C4-2B (cell line): ENCODE data around the gene SLC7A10.

Experiments
- H3K27ac ChIP-seq: fragments of 450-650 bp; 2 replicates; pipeline ENCODE4 v1.5.1; 2017
- CTCF ChIP-seq: fragments of 450-650 bp; conservative IDR thresholded peaks from 2 replicates; pipeline ENCODE4 v1.5.1; 2017; ENCODE audit warnings: mild to moderate bottlenecking
- ZFX ChIP-seq: fragments of 450-650 bp; IDR thresholded peaks from 2 replicates; pipeline ENCODE4 v1.6.1; 2017

The SLC7A10 gene

GRCh38 chr19:33225458-33225926 is at the start of gene SLC7A10:
Gene SLC7A10 (minus strand): TSS chr19:33225850. CDS start chr19:33225703, 147 bp downstream.
- H3K27ac ChIP-seq, result no peak within 1 kb of the TSS
- no peak for TF ChIP-seq ZFX
- no peak for TF ChIP-seq CTCF

- H3K27ac ChIP-seq, result peak overlapping the region; percentile 85
- TF ChIP-seq CTCF (no peak), ZFX (no peak)
These were observed 49.3 kb upstream of the SLC7A10 start for GRCh38 chr19:33274663-33275558.

GRCh38 chr19:33273881-33274662 is 48.4 kb upstream of the SLC7A10 start:
- TF ChIP-seq CTCF, result no peak
- TF ChIP-seq ZFX, result no peak

GRCh38 chr19:33273065-33273736 is 47.6 kb upstream of the SLC7A10 start:
- TF ChIP-seq CTCF (no peak), ZFX (no peak)
- peak overlapping the region; percentile 85 for H3K27ac ChIP-seq

More at GRCh38 chr19:33273881-33274662, 48.4 kb upstream of the SLC7A10 start:
- H3K27ac ChIP-seq, result peak overlapping the region; percentile 85

- H3K27ac ChIP-seq, result no peak overlapping the region
- TF ChIP-seq ZFX (no peak), CTCF (no peak)
These were observed 45.8 kb upstream of the SLC7A10 start for GRCh38 chr19:33271246-33272021.

GRCh38 chr19:33270769-33271168 is 45.1 kb upstream of the SLC7A10 start:
- H3K27ac ChIP-seq, result no peak overlapping the region

More at GRCh38 chr19:33270769-33271168, 45.1 kb upstream of the SLC7A10 start:
- TF ChIP-seq CTCF, result no peak
- no peak for TF ChIP-seq ZFX
